Activated T-cell treated with anti-CD3 and anti-CD28 coated beads, Interleukin-2, amount 50 U/mL, for 4 hours (primary cell): ENCODE measurements around the gene CNOT8. TPM values are rescaled to one million over a fixed set of nuclear protein-coding genes. Genes with fewer than 3 reads are reported as not detected.

Experiments
- ATAC-seq, 2 donors: fragments of 200-7000 bp; cut with Tn5 transposase; one replicate each; pipeline ENCODE4 v1.10.0; 2021
- DNase-seq: peaks from one replicate; pipeline ENCODE4 v3.0.0-alpha.2; 2020
- H3K27me3 Mint-ChIP-seq: one replicate; pipeline ENCODE4 v1.8.0; 2021; ENCODE audit warnings: low read depth, mixed read lengths
- H3K36me3 Mint-ChIP-seq: one replicate; pipeline ENCODE4 v1.8.0; 2022; ENCODE audit warnings: mixed read lengths; ENCODE audit not compliant: insufficient read depth
- H3K4me1 Mint-ChIP-seq: one replicate; pipeline ENCODE4 v1.8.0; 2021; ENCODE audit warnings: low read depth, mixed read lengths
- H3K4me3 Mint-ChIP-seq: one replicate; pipeline ENCODE4 v1.8.0; 2021; ENCODE audit warnings: mild to moderate bottlenecking, moderate library complexity, mixed read lengths
- H3K9me3 Mint-ChIP-seq: one replicate; pipeline ENCODE4 v1.8.0; 2021; ENCODE audit warnings: mixed read lengths
- total RNA-seq, 3 donors: library from RNA; stranded (reverse); gene quantifications; one replicate each; pipeline ENCODE4 v1.2.1, GENCODE V29; 2021

Gene CNOT8
- total RNA-seq, 3 donors from 2014 or later, result 44.9 to 50.1 (median 48.0) TPM

- Mint-ChIP-seq H3K9me3 (no peaks in the 10 kb centered on the region), H3K4me1 (no peaks in the 10 kb centered on the region), H3K36me3 (peaks cover 3% of the 10 kb centered on the region), H3K4me3 (no peak overlapping the region), H3K27me3 (no peaks in the 10 kb centered on the region)
- no peak for DNase-seq
- no peak for ATAC-seq
Observed at GRCh38 chr5:154844809-154845208, 13.6 kb upstream of the CNOT8 start.

- no peaks in the 10 kb centered on the region for H3K4me1 Mint-ChIP-seq
- H3K4me3 Mint-ChIP-seq, result no peak overlapping the region
- H3K27me3 Mint-ChIP-seq, result no peaks in the 10 kb centered on the region
- no peak for ATAC-seq
- no peak for DNase-seq
- H3K9me3 Mint-ChIP-seq, result no peaks in the 10 kb centered on the region
- H3K36me3 Mint-ChIP-seq, result peaks cover 3% of the 10 kb centered on the region
Observed at GRCh38 chr5:154849264-154849785, 9.1 kb upstream of the CNOT8 start.

- ATAC-seq (no peak), DNase-seq (no peak)
- H3K27me3 Mint-ChIP-seq, result no peaks in the 10 kb centered on the region
- no peak overlapping the region for H3K4me3 Mint-ChIP-seq
- peaks cover 3% of the 10 kb centered on the region for H3K36me3 Mint-ChIP-seq
- H3K4me1 Mint-ChIP-seq, result no peaks in the 10 kb centered on the region
- no peaks in the 10 kb centered on the region for H3K9me3 Mint-ChIP-seq
Observed at GRCh38 chr5:154849791-154850201, 8.6 kb upstream of the CNOT8 start.

GRCh38 chr5:154850255-154851062, 8.0 kb upstream of the CNOT8 start, which contains the start of gene FAXDC2:
Gene FAXDC2 (minus strand): TSS chr5:154850603. CDS start chr5:154838178, 12,425 bp downstream.
- Mint-ChIP-seq H3K4me1 (no peaks in the 10 kb centered on the region), H3K9me3 (no peaks in the 10 kb centered on the region), H3K4me3 (no peak within 1 kb of the TSS), H3K36me3 (peaks cover under 1% of the 10 kb centered on the region), H3K27me3 (no peaks in the 10 kb centered on the region)
- ATAC-seq, result no peak
- no peak for DNase-seq

GRCh38 chr5:154851351-154851750, 7.1 kb upstream of the CNOT8 start:
- ATAC-seq, result no peak
- no peak overlapping the region for H3K4me3 Mint-ChIP-seq
- no peaks in the 10 kb centered on the region for H3K27me3 Mint-ChIP-seq
- no peaks in the 10 kb centered on the region for H3K9me3 Mint-ChIP-seq
- no peaks in the 10 kb centered on the region for H3K36me3 Mint-ChIP-seq
- no peaks in the 10 kb centered on the region for H3K4me1 Mint-ChIP-seq
- DNase-seq, result no peak

GRCh38 chr5:154857530-154858296, 714 bp upstream of the CNOT8 start:
- H3K27me3 Mint-ChIP-seq, result no peaks in the 10 kb centered on the region
- peak overlapping the region; percentile 99 for H3K4me3 Mint-ChIP-seq
- peaks cover 36% of the 10 kb centered on the region for H3K4me1 Mint-ChIP-seq

GRCh38 chr5:154858972-154859871, 795 bp downstream of the CNOT8 start:
- no peak for DNase-seq
- H3K4me1 Mint-ChIP-seq, result peaks cover 45% of the 10 kb centered on the region
- no peak for ATAC-seq
- H3K9me3 Mint-ChIP-seq, result no peaks in the 10 kb centered on the region
- H3K27me3 Mint-ChIP-seq, result no peaks in the 10 kb centered on the region
- peaks cover 7% of the 10 kb centered on the region for H3K36me3 Mint-ChIP-seq
- H3K4me3 Mint-ChIP-seq, result peak overlapping the region; percentile 99

More at GRCh38 chr5:154857530-154858296, 714 bp upstream of the CNOT8 start:
- Mint-ChIP-seq H3K36me3 (peaks cover 6% of the 10 kb centered on the region), H3K9me3 (no peaks in the 10 kb centered on the region)
- peak; percentile 51 to 57 for ATAC-seq
- DNase-seq, result peak; percentile 82

- no peak for DNase-seq
- Mint-ChIP-seq H3K9me3 (no peaks in the 10 kb centered on the region), H3K4me1 (peaks cover 49% of the 10 kb centered on the region), H3K36me3 (peaks cover 9% of the 10 kb centered on the region), H3K27me3 (no peaks in the 10 kb centered on the region), H3K4me3 (peak overlapping the region; percentile 99)
- no peak for ATAC-seq
Observed at GRCh38 chr5:154860123-154860522, 1.7 kb downstream of the CNOT8 start.

GRCh38 chr5:154860765-154861164, 2.3 kb downstream of the CNOT8 start:
- Mint-ChIP-seq H3K4me3 (peak overlapping the region; percentile 99), H3K36me3 (peaks cover 14% of the 10 kb centered on the region), H3K27me3 (no peaks in the 10 kb centered on the region), H3K4me1 (peaks cover 54% of the 10 kb centered on the region), H3K9me3 (no peaks in the 10 kb centered on the region)
- DNase-seq (no peak), ATAC-seq (no peak)

GRCh38 chr5:154861946-154862345, 3.5 kb downstream of the CNOT8 start:
- peaks cover 19% of the 10 kb centered on the region for H3K36me3 Mint-ChIP-seq
- H3K9me3 Mint-ChIP-seq, result no peaks in the 10 kb centered on the region
- H3K27me3 Mint-ChIP-seq, result no peaks in the 10 kb centered on the region
- H3K4me1 Mint-ChIP-seq, result peaks cover 57% of the 10 kb centered on the region
- DNase-seq (no peak), ATAC-seq (no peak)
- H3K4me3 Mint-ChIP-seq, result peak overlapping the region; percentile 31

- no peak for ATAC-seq
- H3K36me3 Mint-ChIP-seq, result peaks cover 21% of the 10 kb centered on the region
- H3K4me3 Mint-ChIP-seq, result no peak overlapping the region
- no peaks in the 10 kb centered on the region for H3K27me3 Mint-ChIP-seq
- no peak for DNase-seq
- H3K9me3 Mint-ChIP-seq, result no peaks in the 10 kb centered on the region
- peaks cover 58% of the 10 kb centered on the region for H3K4me1 Mint-ChIP-seq
Observed at GRCh38 chr5:154862766-154863165, 4.3 kb downstream of the CNOT8 start.

- Mint-ChIP-seq H3K9me3 (no peaks in the 10 kb centered on the region), H3K27me3 (no peaks in the 10 kb centered on the region), H3K4me1 (peaks cover 58% of the 10 kb centered on the region), H3K4me3 (no peak overlapping the region), H3K36me3 (peaks cover 22% of the 10 kb centered on the region)
- no peak for DNase-seq
- no peak for ATAC-seq
Observed at GRCh38 chr5:154863291-154864080, 5.1 kb downstream of the CNOT8 start.

- no peak for DNase-seq
- H3K4me1 Mint-ChIP-seq, result peaks cover 49% of the 10 kb centered on the region
- no peaks in the 10 kb centered on the region for H3K9me3 Mint-ChIP-seq
- peak in 1 of 2 donors; percentile 46 for ATAC-seq
- peaks cover 27% of the 10 kb centered on the region for H3K36me3 Mint-ChIP-seq
- no peak overlapping the region for H3K4me3 Mint-ChIP-seq
- H3K27me3 Mint-ChIP-seq, result no peaks in the 10 kb centered on the region
Observed at GRCh38 chr5:154865466-154866184, 7.2 kb downstream of the CNOT8 start.
